Measurements from ENCODE around the gene SLCO1B3.

The SLCO1B3 gene

DNA sequence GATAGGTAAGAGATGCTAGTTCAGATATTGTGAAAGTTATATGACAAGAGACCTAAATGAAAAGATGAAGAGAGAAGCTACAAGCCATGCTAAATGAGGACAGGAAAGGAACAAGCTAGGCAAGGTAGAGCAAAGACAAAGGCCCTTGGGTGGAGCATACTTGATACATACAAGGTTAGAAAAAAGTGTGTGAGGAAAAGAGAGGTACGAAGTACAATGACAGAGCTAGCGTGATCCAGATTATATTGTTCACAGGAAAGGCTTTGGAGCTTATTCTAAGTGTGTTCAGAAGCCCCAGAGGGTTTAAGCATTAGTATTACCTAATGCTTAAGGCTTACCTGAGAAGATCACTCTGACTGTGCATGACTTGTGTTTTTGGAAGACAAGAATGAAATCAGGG lies 75.0 kb downstream of the SLCO1B3 start:
- no peak for DNase-seq

DNA sequence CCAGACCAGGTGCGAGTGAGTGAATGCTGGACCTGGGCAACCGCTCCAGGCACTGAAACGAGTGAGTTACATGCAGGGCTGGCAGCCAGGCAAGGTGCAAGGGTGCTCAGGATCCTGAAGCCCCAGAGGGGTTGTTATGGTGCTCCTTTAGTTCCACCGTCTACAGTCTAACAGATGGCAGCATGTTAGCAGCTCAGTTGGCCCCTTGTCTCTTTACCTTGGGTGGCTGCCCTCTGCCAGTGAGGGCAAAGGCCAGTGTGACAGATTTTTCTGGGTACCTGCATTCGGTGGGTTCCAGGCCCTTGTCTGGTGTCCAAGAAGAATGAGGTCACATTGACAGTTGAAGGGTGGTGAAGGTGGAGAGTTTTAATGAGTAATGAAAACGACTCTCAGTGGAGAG lies 106.8 kb downstream of the SLCO1B3 start:
- DNase-seq: no peak

DNA sequence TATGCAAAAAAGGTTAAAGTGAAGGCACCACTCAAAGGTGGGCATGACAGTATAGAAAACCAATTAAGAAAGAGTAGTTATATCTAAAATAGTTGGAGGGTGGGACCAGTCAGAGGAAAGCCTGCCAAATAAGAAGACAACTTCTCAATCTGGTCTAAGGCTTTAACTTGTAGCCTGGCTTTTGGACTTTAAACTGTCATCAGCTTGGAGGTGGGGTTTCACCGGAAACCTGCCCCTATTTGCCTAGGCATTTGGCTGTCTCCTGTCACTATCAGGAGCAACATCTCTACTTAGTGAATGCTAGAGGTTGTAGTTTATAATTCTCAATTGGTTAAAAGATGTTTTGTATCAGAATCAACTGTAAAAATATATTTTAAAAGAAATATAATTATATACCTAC lies 107.3 kb downstream of the SLCO1B3 start:
- DNase-seq: no peak

DNA sequence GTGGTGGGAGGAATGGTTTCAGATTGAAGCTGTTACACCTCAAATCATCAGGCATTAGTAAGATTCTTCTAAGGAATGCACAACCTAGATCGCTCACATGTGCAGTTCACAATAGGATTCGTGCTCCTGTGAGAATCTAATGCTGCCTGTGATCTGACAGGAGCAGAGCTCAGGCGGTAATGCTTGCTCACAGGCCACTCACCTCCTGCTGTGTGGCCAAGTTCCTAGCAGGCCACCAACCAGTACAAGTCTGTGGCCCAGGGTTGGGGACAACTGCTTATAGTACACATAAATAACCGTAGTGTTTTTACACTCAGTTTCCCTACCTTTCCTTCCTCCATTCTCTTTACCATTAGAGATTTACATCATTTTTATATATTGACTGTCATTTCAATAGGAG lies 121.4 kb downstream of the SLCO1B3 start:
- DNase-seq: no peak

DNA sequence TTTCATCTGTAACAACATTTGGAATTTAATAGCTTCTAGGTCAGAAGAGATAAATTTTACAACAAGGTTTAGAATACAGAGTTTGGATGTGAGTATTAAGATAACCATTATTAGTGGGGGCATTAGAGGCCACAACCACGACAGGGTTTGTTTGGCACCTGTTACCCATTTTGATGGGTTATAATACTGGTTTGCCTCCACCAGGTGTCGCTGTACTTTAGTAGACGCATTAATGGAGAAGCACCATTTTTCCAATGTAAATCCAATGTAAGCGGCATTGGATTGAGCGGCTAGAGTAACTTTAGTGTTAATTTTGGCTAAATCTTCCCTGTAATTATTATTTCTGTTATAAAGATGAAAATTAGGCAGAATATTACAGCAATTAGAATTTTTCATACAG lies 136.2 kb downstream of the SLCO1B3 start:
- peak in 1 of 2 donors; percentile 17 for DNase-seq

DNA sequence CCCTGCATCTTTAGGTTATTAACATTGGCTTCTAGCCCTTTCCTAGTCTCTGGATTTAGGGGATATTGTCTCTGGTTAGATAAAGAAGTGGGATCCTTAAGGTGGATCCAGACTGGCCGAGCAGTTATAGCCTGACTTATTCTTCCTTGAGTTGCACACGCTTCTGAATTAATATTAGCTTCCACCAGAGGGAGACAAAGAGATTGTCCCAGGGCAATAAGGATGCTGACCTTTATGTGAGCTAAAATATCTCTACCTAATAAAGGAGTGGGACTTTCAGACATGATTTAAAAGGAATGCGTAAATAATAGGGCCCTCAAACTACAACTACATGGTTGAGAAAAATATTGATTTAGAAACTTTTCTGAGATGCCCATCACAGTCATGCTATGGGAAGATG lies 139.7 kb downstream of the SLCO1B3 start:
- DNase-seq: no peak

DNA sequence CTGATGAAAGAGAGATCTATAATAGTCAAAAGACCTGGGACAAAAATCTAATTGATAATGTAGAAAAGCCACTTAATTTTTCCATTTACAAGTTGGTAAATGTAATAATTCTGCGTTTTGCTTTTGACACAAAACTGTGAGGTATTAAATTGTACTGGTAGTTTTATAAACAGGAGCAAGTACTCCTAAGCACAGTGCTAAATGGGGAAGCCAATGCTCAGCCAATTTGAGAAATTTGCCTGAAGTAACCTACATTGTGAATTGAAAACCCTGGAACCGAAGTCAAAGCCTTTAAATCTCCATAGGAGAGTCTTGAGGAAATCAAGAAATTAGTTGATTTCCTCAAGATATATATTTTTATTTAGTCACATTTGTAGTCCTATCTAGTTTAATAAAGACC lies 152.8 kb downstream of the SLCO1B3 start:
- no peak for DNase-seq

DNA sequence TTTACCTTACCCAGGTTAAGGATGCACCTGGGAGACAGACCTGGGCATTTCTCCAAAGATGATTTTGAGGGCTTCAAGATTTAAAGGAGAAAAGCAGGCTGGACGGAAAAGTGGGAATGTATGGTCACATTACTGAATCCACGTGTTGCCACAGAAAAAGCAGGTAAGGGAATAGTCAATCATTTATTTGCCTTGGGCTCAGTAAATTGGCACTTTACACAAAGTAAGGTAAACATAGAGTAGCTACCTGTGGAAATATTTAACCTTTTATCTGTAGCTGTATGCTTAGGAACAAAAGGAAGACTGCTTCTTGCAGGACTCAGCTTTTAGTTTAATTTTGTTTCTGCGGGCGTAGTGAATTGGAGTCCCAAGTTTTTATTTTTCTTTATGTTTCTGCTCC lies 153.3 kb downstream of the SLCO1B3 start:
- DNase-seq: no peak
